T47D (cell line): ENCODE measurements around the gene TNFRSF13B.

Source experiments
- DNase-seq, 2 experiments: peaks; one replicate each; pipeline versions ENCODE4 v3.0.0 to v3.0.0-alpha.2; 2011 to 2012; ENCODE audit warnings: low read depth in 1 of 2, low spot score in 1 of 2
- JUND ChIP-seq: IDR thresholded peaks from 2 replicates; pipeline ENCODE4 v1.6.1; 2012; ENCODE audit warnings: low read depth
- in situ Hi-C: cut with HindIII; loops from 2 replicates; pipeline ENCODE4 v1.10.0; 2016; ENCODE audit warnings: low sequenced_read_pairs, low pct_unique_long_range_greater_than_20kb

TNFRSF13B gene

DNA sequence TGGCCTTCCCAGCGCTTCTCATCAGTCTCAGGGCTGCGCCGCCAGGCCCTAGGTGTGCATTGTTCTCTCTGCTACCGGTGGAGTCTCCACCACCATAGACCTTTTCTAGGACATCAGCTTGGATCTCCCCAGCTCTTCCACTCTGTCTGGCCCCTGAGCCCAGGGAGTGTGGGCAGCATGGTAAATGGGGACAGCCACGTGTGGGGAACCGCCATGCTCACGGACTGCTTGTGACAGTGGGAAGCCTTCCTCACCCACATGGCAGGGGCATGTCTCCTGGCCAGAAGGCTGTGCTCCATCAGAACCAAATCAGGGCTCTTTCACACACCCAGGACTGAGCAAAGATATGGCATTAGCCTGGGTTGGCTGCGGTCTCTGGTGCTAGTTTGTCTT lies 51.3 kb downstream of the TNFRSF13B start:
- in situ Hi-C loops: no loop called here
- DNase-seq: no peak
- TF ChIP-seq JUND: no peak

DNA sequence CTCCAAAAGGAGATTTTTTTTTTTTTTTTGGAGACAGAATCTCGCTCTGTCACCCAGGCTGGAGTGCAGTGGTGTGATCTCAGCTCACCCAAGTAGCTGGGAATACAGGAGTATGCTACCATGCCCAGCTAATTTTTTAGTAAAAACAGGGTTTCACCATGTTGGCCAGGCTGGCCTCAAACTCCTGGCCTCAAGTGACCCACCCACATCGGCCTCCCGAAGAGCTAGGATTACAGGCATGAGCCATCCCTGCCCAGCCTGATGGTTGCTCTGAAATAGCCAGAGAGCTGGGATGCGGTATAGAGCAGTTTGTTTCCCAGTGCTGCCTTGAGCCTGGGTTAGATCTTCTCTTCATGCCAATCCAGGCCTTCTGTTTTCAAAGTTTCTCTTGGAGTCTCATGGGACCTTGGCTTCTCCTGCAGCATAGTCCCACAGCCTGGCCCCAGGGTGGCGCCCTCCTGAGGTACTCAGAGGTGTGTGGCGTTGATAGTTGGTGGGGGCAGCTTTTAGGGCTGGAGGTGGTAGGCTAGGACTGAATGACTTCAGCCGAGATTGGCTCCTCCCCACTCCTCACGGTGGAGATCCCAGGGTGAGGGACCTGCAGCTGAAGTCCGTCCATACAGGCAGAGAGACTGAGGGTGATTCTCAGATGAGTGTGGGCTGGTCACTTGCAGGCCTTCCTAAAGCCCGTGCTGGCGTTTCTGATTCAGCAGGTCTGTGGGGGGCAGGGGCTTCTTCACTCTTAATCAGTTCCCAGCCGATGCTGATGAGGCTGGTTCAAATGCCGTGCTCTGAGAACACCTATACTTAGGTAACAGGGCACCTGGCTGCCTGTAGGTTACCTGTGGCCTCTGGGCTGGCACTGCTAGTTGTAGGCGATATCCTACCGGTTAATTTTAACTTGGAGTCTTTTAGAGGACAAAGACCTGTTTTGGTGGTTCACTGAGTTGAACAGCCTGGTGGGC lies 52.0 kb downstream of the TNFRSF13B start:
- TF ChIP-seq JUND: no peak
- in situ Hi-C loops: no loop called here
- DNase-seq: no peak

DNA sequence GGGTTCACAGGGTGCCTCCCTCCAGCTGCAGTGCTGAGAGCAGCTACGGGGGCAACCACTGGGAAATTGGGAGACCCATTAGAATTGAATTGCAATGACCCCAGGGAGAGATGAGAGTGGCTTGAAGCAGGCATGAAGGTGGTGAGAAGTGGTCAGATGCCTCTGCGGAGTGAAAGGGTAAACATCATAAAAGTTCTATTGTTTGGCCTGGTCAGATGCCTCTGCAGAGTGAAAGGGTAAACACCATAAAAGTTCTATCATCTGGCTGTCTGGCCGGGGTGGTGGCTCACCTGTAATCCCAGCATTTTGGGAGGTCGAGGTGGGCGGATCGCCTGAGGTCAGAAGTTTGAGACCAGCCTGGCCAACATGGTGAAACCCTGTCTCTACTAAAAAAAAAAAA lies 53.5 kb downstream of the TNFRSF13B start:
- peak in 1 of 2 experiments; percentile 25 for DNase-seq
- in situ Hi-C loops: no loop called here
- TF ChIP-seq JUND: no peak

DNA sequence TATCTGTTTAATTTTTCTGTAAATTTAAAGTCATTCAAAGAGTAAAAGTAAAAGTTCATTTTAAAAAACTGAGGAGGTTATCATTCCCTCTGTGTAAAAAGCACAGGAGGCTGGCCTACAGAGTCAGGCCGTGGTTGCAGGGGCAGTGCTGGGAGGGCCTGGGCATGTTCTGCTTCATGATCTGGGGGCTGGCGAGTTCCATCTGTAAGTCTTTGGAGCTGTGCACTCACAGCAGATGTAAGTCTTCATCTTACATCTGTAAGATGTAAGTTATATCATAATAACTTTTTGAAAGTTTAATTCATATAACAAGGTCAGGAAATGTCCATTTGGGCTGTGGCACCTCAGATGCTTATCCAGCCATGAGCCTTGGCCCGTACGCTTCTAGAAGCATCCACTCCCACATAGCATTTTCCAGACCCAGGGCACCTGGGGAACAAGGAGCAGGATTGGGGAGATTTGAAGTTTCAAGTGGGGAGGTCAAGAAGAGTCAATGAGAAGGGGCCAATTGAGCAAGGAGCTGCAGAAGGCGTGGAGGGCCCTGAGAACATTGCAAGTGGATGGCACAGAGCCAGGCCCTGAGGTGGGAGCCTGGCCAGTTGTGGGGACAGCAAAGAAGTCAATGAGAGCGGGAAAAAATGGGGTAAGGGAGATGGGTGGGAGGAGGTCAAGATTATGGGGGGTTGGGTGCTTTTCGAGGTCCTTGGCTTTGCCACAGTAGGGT lies 54.1 kb downstream of the TNFRSF13B start:
- in situ Hi-C loops: no loop called here
- TF ChIP-seq JUND: no peak
- no peak for DNase-seq

DNA sequence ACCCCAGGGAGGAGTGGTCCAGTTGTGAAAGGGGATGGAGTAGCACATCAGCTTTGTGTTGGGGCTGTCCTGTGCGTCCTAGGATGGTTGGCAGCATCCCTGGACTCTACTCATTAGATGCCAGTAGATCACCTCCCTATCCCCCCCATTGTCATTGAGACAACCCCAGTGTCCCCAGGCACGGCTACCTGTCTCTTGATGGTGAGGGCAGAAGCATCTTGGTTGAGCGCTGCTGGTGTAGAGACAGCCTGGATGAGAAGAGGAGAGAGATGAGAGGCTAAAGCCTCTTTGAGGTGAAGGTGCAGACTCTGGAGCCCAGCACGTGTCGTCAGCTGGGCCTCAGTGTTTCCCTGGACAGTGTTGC lies 55.4 kb downstream of the TNFRSF13B start:
- no peak for TF ChIP-seq JUND
- no peak for DNase-seq
- in situ Hi-C loops: no loop called here

DNA sequence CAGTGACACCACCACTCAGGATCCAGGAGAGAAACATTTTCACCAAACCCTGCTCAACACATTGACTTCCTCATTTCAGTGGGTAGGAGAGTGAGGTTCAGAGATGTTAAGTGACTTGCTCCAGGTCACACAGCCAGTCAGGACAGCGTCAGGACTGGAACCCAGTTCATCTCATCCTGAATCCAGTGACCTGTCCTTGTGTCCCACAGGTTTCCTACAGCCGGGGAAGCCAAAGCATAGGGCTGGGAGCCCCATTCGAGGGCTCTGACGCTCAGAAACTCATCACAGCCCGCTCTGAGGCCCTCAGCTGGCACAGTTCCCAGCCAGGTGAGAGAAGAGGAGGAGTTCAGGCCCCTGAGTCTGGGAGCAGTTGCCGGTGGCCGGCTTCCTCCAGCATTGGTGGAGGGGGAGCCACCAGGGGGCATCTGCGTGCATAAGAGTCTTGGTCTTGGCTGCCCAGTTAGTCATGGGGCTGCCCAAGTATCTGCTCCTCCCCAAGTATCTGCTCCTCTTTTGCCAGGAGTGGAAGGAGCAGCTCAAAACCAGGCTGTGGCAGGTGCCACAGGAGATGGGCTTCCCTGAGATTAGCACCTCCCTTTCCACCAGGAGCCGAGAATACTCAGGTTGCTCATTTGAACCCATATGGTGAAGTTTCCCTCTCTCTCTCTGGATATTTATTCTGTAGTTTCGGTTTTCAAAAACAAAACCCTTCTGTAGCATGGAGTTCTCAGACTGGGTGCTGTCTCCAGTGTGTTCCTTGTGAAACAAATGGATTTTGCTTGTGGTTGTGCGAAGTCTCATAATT lies 56.0 kb downstream of the TNFRSF13B start:
- peak; percentile 44 to 65 for DNase-seq
- no peak for TF ChIP-seq JUND
- in situ Hi-C loops: no loop called here

DNA sequence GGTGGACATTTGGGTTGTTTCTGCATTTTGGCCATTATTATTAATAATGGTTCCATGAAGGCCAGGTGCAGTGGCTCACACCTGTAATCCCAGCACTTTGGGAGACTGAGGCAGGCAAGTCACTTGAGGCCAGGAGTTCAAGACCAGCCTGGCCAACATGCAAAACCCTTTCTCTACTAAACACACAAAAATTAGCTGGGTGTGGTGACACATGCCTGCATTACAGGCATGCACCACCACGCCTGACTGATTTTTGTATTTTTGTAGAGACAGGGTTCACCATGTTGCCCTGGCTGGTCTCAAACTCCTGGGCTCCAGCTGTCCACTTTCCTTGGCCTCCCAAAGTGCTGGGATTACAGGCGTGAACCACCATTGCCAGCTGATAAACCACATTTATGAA lies 58.5 kb downstream of the TNFRSF13B start:
- no peak for DNase-seq
- in situ Hi-C loops: no loop called here
- no peak for TF ChIP-seq JUND

DNA sequence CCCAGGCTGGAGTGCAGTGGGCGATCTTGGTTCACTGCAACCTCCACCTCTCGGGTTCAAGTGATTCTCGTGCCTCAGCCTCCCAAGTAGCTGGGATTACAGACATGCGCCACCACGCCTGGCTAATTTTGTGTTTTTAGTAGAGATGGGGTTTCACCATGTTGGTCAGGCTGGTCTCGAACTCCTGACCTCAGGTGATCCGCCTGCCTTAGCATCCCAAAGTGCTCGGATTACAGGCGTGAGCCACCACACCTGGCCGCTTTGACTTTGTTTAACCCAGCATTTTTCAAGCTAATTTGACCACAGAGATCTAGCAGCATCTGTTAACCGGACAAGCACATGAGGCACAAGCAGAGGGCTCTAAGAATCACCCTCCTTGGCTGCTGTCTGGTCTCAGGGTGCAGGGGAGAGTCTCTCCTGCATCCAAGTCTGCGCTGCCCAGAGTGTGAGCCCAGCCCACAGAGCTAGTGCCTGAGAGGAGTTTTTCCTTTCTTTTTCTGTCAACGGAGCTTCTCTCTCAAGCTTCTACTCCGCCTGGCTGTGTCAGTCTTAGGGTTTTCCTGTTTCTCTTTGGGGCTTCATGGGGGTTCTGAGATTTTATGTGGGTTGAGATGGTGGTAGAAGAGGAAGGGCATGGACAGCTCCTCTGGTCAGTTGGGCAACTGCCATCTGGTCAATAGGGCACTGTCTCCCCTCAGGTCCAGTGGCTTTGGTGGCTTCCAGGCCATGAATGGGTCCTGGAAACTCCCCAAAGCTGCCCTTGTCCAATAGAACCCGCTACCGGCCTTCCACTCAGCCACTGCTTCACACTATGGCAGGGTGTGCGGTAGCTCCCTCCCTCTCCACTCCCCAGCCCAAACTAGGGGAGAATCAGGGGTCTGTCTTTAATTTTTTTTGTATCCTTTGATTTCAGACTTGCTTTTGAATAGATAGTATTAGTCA lies 59.6 kb downstream of the TNFRSF13B start:
- TF ChIP-seq JUND: no peak
- no peak for DNase-seq
- in situ Hi-C loops: no loop called here

DNA sequence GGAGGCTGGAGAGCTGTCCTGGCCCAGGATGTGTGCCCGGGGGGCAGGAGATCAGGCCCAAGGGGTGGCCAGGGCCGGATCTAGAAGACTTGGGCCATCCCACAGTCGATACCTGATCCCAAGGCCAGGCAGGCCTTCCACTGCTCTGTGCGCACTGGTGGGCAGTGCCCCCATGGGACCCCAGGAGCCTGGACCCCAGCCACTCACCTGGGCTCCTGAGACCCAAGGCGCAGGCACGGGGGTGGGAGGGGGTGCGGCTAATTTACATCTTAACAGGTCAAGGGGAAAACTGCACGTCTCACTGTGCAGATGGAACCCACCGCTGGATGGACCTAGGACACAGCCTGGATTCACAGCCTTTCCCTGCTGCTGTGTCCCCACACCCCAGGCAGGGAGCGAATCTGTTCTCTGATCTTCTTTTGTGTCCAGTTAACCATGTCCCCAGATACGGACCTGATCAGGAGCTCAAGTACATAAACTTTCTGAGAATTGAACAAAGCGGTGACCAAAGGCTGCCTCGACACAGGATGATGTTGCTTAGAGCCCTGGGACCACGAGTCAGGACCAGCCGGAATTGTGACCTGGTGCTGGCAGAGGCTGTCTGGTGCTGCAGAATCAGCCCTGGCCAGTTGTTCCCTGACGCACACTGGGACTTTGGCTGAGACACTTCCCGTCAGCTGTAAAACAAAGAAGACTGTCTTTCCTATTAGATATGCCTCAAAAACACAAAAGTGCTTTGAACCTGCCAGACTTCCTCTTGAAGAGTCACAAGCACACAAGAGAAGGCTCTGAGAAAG lies 60.6 kb downstream of the TNFRSF13B start:
- in situ Hi-C loops: no loop called here
- DNase-seq: no peak
- TF ChIP-seq JUND: no peak

DNA sequence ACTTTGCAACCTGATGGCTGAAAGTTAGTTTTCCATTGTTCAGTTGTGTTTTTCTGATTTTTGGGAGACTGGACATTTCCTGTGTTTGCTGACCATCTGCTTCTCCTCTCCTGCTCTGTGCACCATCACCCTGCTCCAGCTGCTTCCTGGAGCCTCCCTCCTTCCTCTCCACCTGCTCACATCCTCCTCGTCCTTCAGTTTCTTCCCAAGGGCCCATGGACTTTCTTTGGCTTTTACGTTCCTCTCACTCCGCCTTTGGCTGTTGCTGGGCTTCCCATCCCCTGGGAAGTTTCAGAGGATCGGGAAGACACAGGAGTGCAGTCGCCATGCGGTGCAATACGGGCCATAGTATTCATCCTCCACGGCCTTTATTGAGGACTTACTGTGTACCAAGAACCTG lies 61.6 kb downstream of the TNFRSF13B start:
- no peak for TF ChIP-seq JUND
- in situ Hi-C loops: no loop called here
- no peak for DNase-seq
